ENCODE results near the gene HSD3B7.
A peak's percentile ranks its signal among the peaks of the same experiment; 100 is the strongest.

Gene HSD3B7

GRCh38 chr16:30996985-30997724, 12.1 kb downstream of the HSD3B7 start:
- peak overlapping the region; percentile 61 to 91 (median 86) for H3K27ac ChIP-seq
- peak overlapping the region; percentile 39 to 55 (median 45) for H3K4me3 ChIP-seq

DNA sequence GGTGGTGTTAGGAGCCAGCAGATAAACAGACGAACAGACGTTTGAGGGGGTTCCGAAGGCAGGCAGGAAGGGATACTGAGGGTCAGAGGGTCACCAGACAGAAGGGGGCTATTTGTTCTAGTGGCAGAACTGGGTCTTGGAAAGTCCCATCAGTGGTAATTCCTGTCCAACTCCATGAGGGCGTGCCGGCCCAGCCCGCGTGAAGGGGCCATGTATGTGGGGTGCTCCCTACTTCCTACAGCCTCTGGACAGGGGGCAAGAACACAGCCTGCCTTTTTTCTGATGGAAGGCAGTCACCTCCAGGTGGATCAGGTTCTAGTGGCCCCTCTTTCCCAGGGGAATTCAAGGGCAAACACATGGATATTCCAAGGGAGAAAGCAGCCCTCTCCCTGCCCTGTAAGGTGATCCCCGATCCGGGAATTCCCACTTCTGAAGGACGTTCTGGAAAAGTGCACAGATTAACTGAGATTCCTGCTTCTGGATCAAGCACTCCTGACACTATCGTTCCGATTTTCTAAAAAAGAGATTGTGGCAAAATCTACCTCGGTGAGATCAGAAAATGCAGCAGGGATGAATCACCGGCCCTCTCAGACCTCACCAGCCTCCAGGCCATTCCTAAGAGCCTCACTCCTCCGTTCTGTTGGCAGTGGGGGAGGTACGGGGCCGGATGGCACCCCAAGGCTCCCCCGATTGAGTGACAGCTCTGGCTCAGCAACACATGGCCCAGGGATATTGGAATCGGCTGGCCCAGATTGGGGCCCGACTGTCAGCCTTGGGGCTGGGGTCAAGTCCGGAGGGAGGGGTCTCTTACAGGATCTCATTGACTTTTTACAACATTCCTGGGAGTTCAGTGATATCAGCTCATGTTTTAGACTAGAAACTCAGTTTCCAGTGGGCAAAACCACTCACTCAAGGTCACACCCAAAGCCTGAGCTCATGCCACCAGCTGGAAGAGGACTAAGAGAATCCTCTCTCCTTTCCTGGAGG, 13.0 kb downstream of the HSD3B7 start:
- Histone ChIP-seq H3K27ac (peak overlapping the region in 20 of 21 experiments; percentile 12 to 90 (median 85)), H3K4me3 (peak overlapping the region; percentile 39 to 55 (median 45))

- H3K4me3 ChIP-seq, result no peak overlapping the region
- peak overlapping the region in 13 of 21 experiments; percentile 55 to 90 (median 87) for H3K27ac ChIP-seq
Measured at GRCh38 chr16:30998852-30999761, 14.1 kb downstream of the HSD3B7 start.

GRCh38 chr16:31000671-31001382, 15.8 kb downstream of the HSD3B7 start:
- H3K27ac ChIP-seq, result peak overlapping the region in 17 of 21 experiments; percentile 26 to 89 (median 74)
- peak overlapping the region; percentile 1 to 39 (median 9) for H3K4me3 ChIP-seq

DNA sequence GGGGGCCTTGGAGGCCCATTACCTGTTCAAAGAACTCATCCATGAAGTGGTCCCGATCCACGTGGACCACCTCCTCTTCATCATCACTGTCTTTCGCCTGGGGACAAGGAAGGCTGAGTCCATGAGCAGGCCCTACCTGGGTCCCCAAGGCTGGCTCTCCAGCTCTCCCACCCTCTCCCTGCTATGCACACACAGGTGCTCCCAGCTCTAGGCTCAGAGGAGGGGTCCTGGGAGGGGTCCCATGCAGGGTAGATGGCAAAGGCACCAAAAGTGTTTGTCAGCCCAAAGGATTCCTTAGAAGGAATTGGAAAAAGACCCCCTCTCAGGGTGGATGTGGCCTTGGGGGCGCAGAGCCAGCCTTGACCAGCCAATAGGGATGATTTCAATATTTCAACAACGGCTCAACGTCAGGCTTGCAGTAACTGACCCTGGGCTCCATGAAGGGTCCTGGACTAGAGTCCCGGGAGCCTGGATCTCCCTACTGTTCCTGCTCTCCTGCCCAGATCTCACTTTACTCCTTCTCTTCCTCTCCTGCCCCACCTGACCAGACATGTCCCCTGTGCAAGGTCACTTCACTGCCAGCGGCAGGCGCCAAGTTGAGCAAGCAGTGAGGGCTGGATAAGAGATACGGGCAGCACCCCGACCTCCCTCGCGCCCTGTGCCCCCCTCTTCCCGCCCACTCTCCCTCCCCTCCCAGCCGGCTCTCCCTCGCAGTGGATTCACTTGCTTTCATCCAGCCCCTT, 16.7 kb downstream of the HSD3B7 start:
- peak overlapping the region in 18 of 21 experiments; percentile 26 to 89 (median 74) for H3K27ac ChIP-seq
- H3K4me3 ChIP-seq, result peak overlapping the region in 6 of 7 experiments; percentile 1 to 39 (median 8)

DNA sequence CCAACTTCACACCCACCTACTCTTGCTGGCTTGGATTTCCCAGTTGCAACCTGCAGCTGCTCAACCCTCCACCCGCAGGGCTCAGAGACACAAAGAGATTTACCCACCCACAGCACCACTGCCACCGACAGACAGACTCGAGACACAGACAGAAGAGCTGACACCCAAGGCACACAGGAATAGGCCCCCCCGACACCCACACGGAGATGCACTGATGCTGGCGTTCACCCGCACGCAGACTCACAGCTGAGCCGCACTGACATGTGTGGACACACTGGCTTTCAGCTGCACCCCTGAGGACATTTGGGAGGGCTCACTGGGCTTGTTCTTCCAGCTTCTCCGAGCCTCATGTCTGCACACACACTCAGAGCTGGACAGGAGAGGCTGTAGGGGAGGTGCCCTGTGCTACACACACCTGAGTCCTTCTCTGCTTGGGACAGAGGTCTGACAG, 17.3 kb downstream of the HSD3B7 start:
- H3K4me3 ChIP-seq, result peak overlapping the region in 2 of 7 experiments; percentile 24 to 39
- H3K27ac ChIP-seq, result peak overlapping the region in 19 of 21 experiments; percentile 19 to 89 (median 75)

DNA sequence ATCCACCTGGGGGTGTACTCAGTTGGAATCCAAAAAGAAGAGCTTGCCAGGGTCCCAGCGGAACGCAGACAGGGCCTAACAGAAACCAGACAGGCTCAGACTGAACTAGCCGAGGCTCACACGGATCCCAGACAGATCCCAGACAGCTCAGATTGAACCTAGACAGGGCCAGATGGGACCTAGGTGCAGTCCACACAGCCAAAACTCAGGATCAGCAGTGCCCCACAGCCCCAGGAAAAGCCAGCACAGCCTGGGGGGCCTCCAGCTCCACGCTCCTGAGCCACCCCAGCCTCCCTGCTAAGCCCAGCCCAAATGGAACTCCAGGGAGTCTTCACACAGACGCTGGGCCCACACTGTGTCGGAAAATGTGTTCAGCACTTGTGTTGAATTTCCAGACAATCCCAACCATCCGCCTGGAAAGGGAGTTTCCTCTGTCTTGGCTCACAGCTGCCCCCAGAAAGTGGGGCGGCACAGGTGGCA, 17.9 kb downstream of the HSD3B7 start:
- H3K4me3 ChIP-seq, result no peak overlapping the region
- H3K27ac ChIP-seq, result peak overlapping the region in 19 of 21 experiments; percentile 19 to 89 (median 73)

DNA sequence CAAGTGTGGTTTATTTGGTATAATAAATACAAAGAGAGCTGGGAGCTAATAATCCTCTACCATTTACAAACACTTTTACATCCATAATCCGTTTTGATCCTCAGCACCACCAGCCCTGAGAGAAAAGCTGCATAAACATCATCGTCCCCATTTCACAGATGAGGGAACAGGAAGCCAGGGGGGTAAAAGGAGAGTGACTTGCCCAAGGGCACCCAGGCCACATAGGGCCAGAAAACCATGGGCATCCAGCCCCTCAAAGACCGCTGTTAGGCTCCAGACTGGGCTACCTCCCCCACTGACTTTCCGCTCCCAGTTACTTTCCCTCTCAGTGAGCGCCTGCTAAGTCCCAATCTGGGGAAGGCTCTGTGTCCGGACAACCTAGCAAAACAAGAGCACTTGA, 18.7 kb downstream of the HSD3B7 start:
- H3K4me3 ChIP-seq, result no peak overlapping the region
- H3K27ac ChIP-seq, result peak overlapping the region in 14 of 21 experiments; percentile 19 to 89 (median 78)

GRCh38 chr16:31004658-31005057, 19.7 kb downstream of the HSD3B7 start:
- no peak overlapping the region for H3K27ac ChIP-seq
- no peak overlapping the region for H3K4me3 ChIP-seq

DNA sequence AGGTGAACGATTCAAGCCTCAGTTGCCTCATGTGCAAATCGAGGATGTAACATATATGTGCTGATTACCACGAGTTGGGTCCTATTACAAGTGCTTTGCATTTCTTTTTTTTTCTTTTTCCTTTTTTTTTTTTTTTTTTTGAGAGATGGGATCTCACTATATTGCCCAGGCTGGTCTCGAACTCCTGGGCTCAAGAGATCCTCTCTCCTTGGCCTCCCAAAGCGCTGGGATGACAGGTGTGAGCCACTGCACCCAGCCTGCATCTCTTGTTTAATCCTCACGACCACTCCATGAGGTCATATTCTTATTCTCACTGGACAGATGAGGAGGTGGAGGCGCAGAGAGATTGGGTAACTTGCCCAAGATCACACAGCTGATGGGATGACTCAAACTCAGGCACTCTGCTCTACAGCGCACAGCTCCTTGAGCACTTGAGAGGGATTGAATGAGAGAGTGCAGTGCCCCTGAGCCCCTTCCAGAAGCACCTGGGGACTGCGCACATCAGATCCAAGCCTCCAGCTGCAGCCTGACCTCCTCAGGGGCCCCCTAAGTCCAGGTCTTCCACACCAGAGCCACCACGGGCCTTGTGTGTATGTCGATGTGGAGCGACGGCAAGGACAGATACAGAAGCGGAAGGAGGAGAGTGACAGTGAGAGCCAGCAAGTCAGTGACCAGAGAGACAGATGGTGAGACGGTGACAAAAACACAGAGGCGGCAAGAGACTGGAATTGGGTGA, 20.5 kb downstream of the HSD3B7 start:
- Histone ChIP-seq H3K4me3 (no peak overlapping the region), H3K27ac (no peak overlapping the region)

DNA sequence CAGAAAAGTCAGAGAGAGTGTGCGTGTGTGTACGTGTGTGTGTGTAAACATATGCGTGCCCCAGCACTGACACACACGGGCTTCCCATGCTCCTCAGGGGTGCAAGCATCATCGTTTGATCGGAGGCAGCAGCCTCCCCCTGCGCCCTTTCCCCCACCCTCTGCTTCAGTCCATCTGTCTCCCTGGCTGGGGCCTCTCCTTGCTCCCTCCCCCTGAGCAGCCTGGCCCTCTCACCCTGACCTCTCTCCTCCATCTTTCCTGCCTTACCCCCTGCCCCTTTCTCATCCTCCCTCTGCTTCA, 21.0 kb downstream of the HSD3B7 start:
- H3K27ac ChIP-seq, result no peak overlapping the region
- no peak overlapping the region for H3K4me3 ChIP-seq

- Histone ChIP-seq H3K27ac (no peak overlapping the region), H3K4me3 (no peak overlapping the region)
Measured at GRCh38 chr16:31006589-31006988, 21.6 kb downstream of the HSD3B7 start.

GRCh38 chr16:31007684-31008083, 22.7 kb downstream of the HSD3B7 start:
- H3K4me3 ChIP-seq, result no peak overlapping the region
- no peak overlapping the region for H3K27ac ChIP-seq

GRCh38 chr16:31008149-31008548, 23.1 kb downstream of the HSD3B7 start:
- Histone ChIP-seq H3K27ac (no peak overlapping the region), H3K4me3 (no peak overlapping the region)

- H3K27ac ChIP-seq, result no peak overlapping the region
- H3K4me3 ChIP-seq, result no peak overlapping the region
Measured at GRCh38 chr16:31008551-31008950, 23.5 kb downstream of the HSD3B7 start.

DNA sequence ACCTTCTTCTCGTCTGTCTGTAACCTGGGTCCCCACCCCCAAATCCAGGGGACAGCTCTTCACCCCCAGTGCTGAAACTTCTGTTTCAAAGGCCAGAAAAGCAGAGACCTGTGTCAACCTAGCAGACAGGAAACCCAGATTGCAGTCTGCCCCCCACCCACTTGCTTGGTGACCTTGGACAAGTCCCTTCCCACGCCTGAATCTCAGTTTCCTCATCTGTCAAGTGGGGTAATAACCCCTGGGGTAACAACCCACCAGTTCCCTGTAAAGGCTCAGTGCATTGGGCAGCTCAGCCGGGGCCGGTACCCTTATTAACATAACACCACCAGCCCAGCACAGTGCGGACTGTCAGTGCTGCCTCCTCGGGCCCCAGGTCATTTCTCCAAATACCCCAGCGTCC, 24.1 kb downstream of the HSD3B7 start:
- H3K4me3 ChIP-seq, result no peak overlapping the region
- no peak overlapping the region for H3K27ac ChIP-seq

DNA sequence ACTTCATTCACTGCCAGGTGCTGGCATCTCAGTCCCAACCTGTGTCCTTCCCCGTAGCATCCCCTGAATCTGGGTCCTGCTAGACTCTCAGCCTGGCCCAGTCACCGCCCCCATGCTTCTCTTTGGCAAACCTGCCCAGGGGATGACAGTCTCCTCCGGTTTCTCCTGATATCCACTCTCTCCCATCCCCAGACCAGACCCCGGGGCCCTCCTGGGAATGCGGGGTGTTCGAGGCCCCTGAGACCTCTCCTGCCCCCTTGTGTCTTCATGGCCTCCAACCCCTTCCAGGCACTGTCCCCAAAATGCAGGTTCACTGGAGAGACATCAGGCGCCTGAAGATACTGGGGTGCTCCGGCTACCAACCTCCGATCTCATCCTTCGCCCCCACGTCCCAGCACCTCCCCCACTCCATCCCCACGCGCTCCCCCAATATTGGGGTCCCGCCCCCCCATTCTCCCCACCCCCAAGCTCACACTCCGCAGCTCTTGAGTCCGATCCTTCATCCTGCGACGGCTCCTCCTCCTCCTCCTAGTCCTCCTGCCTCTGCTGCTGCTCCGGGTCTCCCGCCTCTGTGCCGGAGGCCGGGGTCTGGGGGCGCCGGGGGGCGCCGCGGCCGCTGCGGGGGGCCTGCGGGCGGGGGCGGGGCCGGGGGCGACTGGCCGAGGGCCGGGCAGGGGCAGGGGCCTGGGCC, 25.0 kb downstream of the HSD3B7 start:
- H3K4me3 ChIP-seq, result peak overlapping the region in 2 of 7 experiments; percentile 10 to 34

More for the DNA sequence above, 25.0 kb downstream of the HSD3B7 start:
- no peak overlapping the region for H3K27ac ChIP-seq

All from skin epidermis (tissue), 12 donors.